Measurements from ENCODE around the gene CD74. TPM values are rescaled to one million over a fixed set of nuclear protein-coding genes. Genes with fewer than 3 reads are reported as not detected.

The CD74 gene
- total and polyA plus RNA-seq, 10 of the 15 experiments (the other 5 are each of a cell fraction or from before 2014, with no cell fraction given) = 1,387 to 11,063 (median 3,922) TPM

GRCh38 chr5:150396267-150396666, 16.4 kb downstream of the CD74 start:
- H3K4me3 ChIP-seq = no peak overlapping the region
- RAD21 ChIA-PET (ENCODE audit: unreplicated experiment) = interaction anchor here (0.9 to 8.6 kb wide), 3 partner anchors 10 to 38 kb away, joined by 3 to 115 read pairs (median 30); partner anchors contain the start of gene CD74
- H4K20me1 ChIP-seq (ENCODE audit: control insufficient read depth, insufficient read depth) = peaks cover 4% of the 10 kb centered on the region
- intact Hi-C loops (cut with micrococcal nuclease; ENCODE audit: unreplicated experiment) = no loop called here
- POLR2A ChIA-PET = no interaction called here
- no peak overlapping the region for H3K27ac ChIP-seq (ENCODE audit: control insufficient read depth, insufficient read depth)
- SMC1A ChIA-PET (ENCODE audit: uncharacterized antibody, unreplicated experiment) = interaction anchor here (0.8 to 8.1 kb wide), 3 partner anchors 9 to 38 kb away, joined by 3 to 127 read pairs (median 4); no protein-coding TSS in a partner anchor
- TF ChIP-seq CEBPZ (IDR thresholded peaks at IDR 0.05; ENCODE audit: low read depth, low read length) = no peak
- TF ChIP-seq POLR2AphosphoS5 (IDR thresholded peaks at IDR 0.05; ENCODE audit: low read length) = 0 out of 2 replicates have a peak, but pooled peaks have one; percentile 2
- peak; percentile 60; the same call in 1 of the 2 replicates for TF ChIP-seq POLR2A (IDR thresholded peaks at IDR 0.05; ENCODE audit: low read depth, low read length)
- BruUV-seq (replicated peaks) = no TSS peak
- CTCF ChIA-PET = interaction anchor here (1.4 to 14.0 kb wide), 3 partner anchors 9 to 51 kb away, joined by 5 to 274 read pairs (median 17); no protein-coding TSS in a partner anchor
- WGBS (ENCODE audit: insufficient coverage, insufficient replicate concordance, low lambda C conversion rate, missing lambda C conversion rate) = 97% methylated on average over 7 of the region's 7 CpGs
- no peak for ATAC-seq
- no peaks in the 10 kb centered on the region for H3K9me3 ChIP-seq (replicated peaks; ENCODE audit: control insufficient read depth, insufficient read depth, low read length)
- H3K79me2 ChIP-seq (ENCODE audit: control insufficient read depth, insufficient read depth, low read length) = no peaks in the 10 kb centered on the region
- H3K27me3 ChIP-seq (replicated peaks in 1 of 2; ENCODE audit: control insufficient read depth in 2 of 2, insufficient read depth in 2 of 2, low read length in 1 of 2) = no peaks in the 10 kb centered on the region
- no peak overlapping the region for H2AFZ ChIP-seq (ENCODE audit: control insufficient read depth, low read depth, low read length)
- DNase-seq (ENCODE audit: low read depth, low spot score) = no peak
- H3K4me1 ChIP-seq (ENCODE audit: control insufficient read depth, insufficient read depth, low read length) = peaks cover 10% of the 10 kb centered on the region
- in situ Hi-C loops (cut with MboI) = no loop called here
- peaks cover 30 to 41% of the 10 kb centered on the region in 2 experiments for H3K36me3 ChIP-seq (ENCODE audit: control insufficient read depth in 2 of 2, insufficient read depth in 2 of 2, low read length in 1 of 2)
- FAIRE-seq = no peak
- no peak overlapping the region for H3K4me2 ChIP-seq (ENCODE audit: control insufficient read depth, insufficient read depth)
- no peak overlapping the region for H3K9ac ChIP-seq (ENCODE audit: control insufficient read depth, insufficient read depth, low read length)

- BruUV-seq (replicated peaks) = no TSS peak
- FAIRE-seq = no peak
Observed at GRCh38 chr5:150395688-150395975, 17.1 kb downstream of the CD74 start.

More at GRCh38 chr5:150395688-150395975, 17.1 kb downstream of the CD74 start:
- POLR2A ChIA-PET = interaction anchor here (0.6 kb wide), 1 partner anchor 14 kb away, joined by 3 read pairs; no protein-coding TSS in a partner anchor
- SMC1A ChIA-PET (ENCODE audit: uncharacterized antibody, unreplicated experiment) = interaction anchor here (0.8 to 8.1 kb wide), 3 partner anchors 9 to 38 kb away, joined by 3 to 127 read pairs (median 4); no protein-coding TSS in a partner anchor
- intact Hi-C loops (cut with micrococcal nuclease; ENCODE audit: unreplicated experiment) (no loop called here), in situ Hi-C loops (cut with MboI) (no loop called here)
- H3K9me3 ChIP-seq (replicated peaks; ENCODE audit: control insufficient read depth, insufficient read depth, low read length) = no peaks in the 10 kb centered on the region
- RAD21 ChIA-PET (ENCODE audit: unreplicated experiment) = interaction anchor here (8.6 kb wide), 1 partner anchor 38 kb away, joined by 115 read pairs; no protein-coding TSS in a partner anchor
- H3K27ac ChIP-seq (ENCODE audit: control insufficient read depth, insufficient read depth) = no peak overlapping the region
- H3K27me3 ChIP-seq (replicated peaks in 1 of 2; ENCODE audit: control insufficient read depth in 2 of 2, insufficient read depth in 2 of 2, low read length in 1 of 2) = no peaks in the 10 kb centered on the region
- 100% methylated on average over 2 of the region's 2 CpGs for WGBS (ENCODE audit: insufficient coverage, insufficient replicate concordance, low lambda C conversion rate, missing lambda C conversion rate)
- H4K20me1 ChIP-seq (ENCODE audit: control insufficient read depth, insufficient read depth) = peaks cover 3% of the 10 kb centered on the region; the same call in 1 of the 2 replicates
- CTCF ChIA-PET = interaction anchor here (0.6 to 14.0 kb wide), 3 partner anchors 9 to 1354 kb away, joined by 3 to 274 read pairs (median 5); no protein-coding TSS in a partner anchor
- H3K36me3 ChIP-seq (ENCODE audit: control insufficient read depth in 2 of 2, insufficient read depth in 2 of 2, low read length in 1 of 2) = peaks cover 33 to 44% of the 10 kb centered on the region in 2 experiments
- H3K4me2 ChIP-seq (ENCODE audit: control insufficient read depth, insufficient read depth) = no peak overlapping the region
- no peak overlapping the region for H3K9ac ChIP-seq (ENCODE audit: control insufficient read depth, insufficient read depth, low read length)
- H3K4me1 ChIP-seq (ENCODE audit: control insufficient read depth, insufficient read depth, low read length) = peaks cover 10% of the 10 kb centered on the region
- no peak for TF ChIP-seq GABPA (IDR thresholded peaks at IDR 0.05; ENCODE audit: low read depth)
- H2AFZ ChIP-seq (ENCODE audit: control insufficient read depth, low read depth, low read length) = no peak overlapping the region
- no peak overlapping the region for H3K4me3 ChIP-seq
- DNase-seq (ENCODE audit: low read depth, low spot score) (no peak), ATAC-seq (no peak)
- H3K79me2 ChIP-seq (ENCODE audit: control insufficient read depth, insufficient read depth, low read length) = no peaks in the 10 kb centered on the region

All from GM12878 (cell line).